ENCODE data around the gene NPR3. TPM values are rescaled to one million over a fixed set of nuclear protein-coding genes. Genes with fewer than 3 reads are reported as not detected.
"Not testable (repeated sequence)": the region's sequence is repeated elsewhere in the genome, so short reads cannot be mapped to it uniquely, and the experiment has no call there.

NPR3 gene
- total RNA-seq, 2 experiments from 2014 or later, result 0.16 TPM; not detected in 1

- H3K36me3 Mint-ChIP-seq, result no peaks in the 10 kb centered on the region
- CTCF ChIA-PET, result no interaction called here
- no peaks in the 10 kb centered on the region for H3K27me3 Mint-ChIP-seq
- ATAC-seq (no peak), DNase-seq (no peak)
- no peaks in the 10 kb centered on the region for H3K9me3 Mint-ChIP-seq (ENCODE audit: low read depth)
- no peak overlapping the region for H3K4me3 Mint-ChIP-seq
- no peak overlapping the region for H3K27ac Mint-ChIP-seq
- no peaks in the 10 kb centered on the region for H3K4me1 Mint-ChIP-seq
Measured at GRCh38 chr5:32785611-32786254, 74.6 kb downstream of the NPR3 start.

GRCh38 chr5:32786311-32786710 lies 75.2 kb downstream of the NPR3 start:
- CTCF ChIA-PET, result no interaction called here
- H3K36me3 Mint-ChIP-seq, result no peaks in the 10 kb centered on the region
- no peak overlapping the region for H3K27ac Mint-ChIP-seq
- no peak for ATAC-seq
- no peaks in the 10 kb centered on the region for H3K4me1 Mint-ChIP-seq
- H3K4me3 Mint-ChIP-seq, result no peak overlapping the region
- no peaks in the 10 kb centered on the region for H3K27me3 Mint-ChIP-seq
- H3K9me3 Mint-ChIP-seq (ENCODE audit: low read depth), result no peaks in the 10 kb centered on the region
- no peak for DNase-seq

GRCh38 chr5:32790411-32790951 lies 79.4 kb downstream of the NPR3 start:
- H3K4me1 Mint-ChIP-seq, result no peaks in the 10 kb centered on the region
- no peak overlapping the region for H3K27ac Mint-ChIP-seq
- H3K36me3 Mint-ChIP-seq, result no peaks in the 10 kb centered on the region
- no peaks in the 10 kb centered on the region for H3K9me3 Mint-ChIP-seq (ENCODE audit: low read depth)
- DNase-seq (no peak), ATAC-seq (no peak)
- CTCF ChIA-PET, result no interaction called here
- H3K4me3 Mint-ChIP-seq, result no peak overlapping the region
- no peaks in the 10 kb centered on the region for H3K27me3 Mint-ChIP-seq

- Mint-ChIP-seq H3K36me3 (no peaks in the 10 kb centered on the region), H3K4me1 (no peaks in the 10 kb centered on the region), H3K27me3 (no peaks in the 10 kb centered on the region), H3K9me3 (ENCODE audit: low read depth) (no peaks in the 10 kb centered on the region), H3K27ac (no peak overlapping the region), H3K4me3 (no peak overlapping the region)
- DNase-seq (no peak), ATAC-seq (no peak)
- CTCF ChIA-PET, result no interaction called here
Measured at GRCh38 chr5:32791536-32792243, 80.6 kb downstream of the NPR3 start.

GRCh38 chr5:32794086-32794485 lies 83.0 kb downstream of the NPR3 start:
- Mint-ChIP-seq H3K27me3 (no peaks in the 10 kb centered on the region), H3K4me3 (no peak overlapping the region), H3K9me3 (ENCODE audit: low read depth) (no peaks in the 10 kb centered on the region), H3K36me3 (no peaks in the 10 kb centered on the region), H3K27ac (no peak overlapping the region), H3K4me1 (no peaks in the 10 kb centered on the region)
- CTCF ChIA-PET, result no interaction called here
- DNase-seq (no peak), ATAC-seq (no peak)

GRCh38 chr5:32802764-32803163 lies 91.6 kb downstream of the NPR3 start:
- Mint-ChIP-seq H3K9me3 (ENCODE audit: low read depth) (peaks cover 7% of the 10 kb centered on the region), H3K27ac (no peak overlapping the region), H3K4me3 (no peak overlapping the region), H3K4me1 (no peaks in the 10 kb centered on the region), H3K36me3 (no peaks in the 10 kb centered on the region), H3K27me3 (no peaks in the 10 kb centered on the region)
- DNase-seq, result no peak
- CTCF ChIA-PET, result no interaction called here
- ATAC-seq, result no peak

- Mint-ChIP-seq H3K36me3 (no peaks in the 10 kb centered on the region), H3K9me3 (ENCODE audit: low read depth) (peaks cover 7% of the 10 kb centered on the region), H3K4me3 (no peak overlapping the region), H3K27me3 (no peaks in the 10 kb centered on the region), H3K4me1 (no peaks in the 10 kb centered on the region), H3K27ac (no peak overlapping the region)
- no peak for ATAC-seq
- CTCF ChIA-PET, result no interaction called here
- no peak for DNase-seq
Measured at GRCh38 chr5:32803656-32804055, 92.5 kb downstream of the NPR3 start.

GRCh38 chr5:32805462-32805861 lies 94.3 kb downstream of the NPR3 start:
- ATAC-seq; CTCF ChIA-PET; DNase-seq; H3K4me3 Mint-ChIP-seq; H3K27me3 Mint-ChIP-seq; H3K9me3 Mint-ChIP-seq (ENCODE audit: low read depth); H3K36me3 Mint-ChIP-seq; H3K4me1 Mint-ChIP-seq; H3K27ac Mint-ChIP-seq: not testable (repeated sequence)

GRCh38 chr5:32805971-32806638 lies 95.0 kb downstream of the NPR3 start:
- H3K4me3 Mint-ChIP-seq, result no peak overlapping the region
- no peak for ATAC-seq
- CTCF ChIA-PET, result no interaction called here

GRCh38 chr5:32808783-32809182 lies 97.7 kb downstream of the NPR3 start:
- no peaks in the 10 kb centered on the region for H3K4me1 Mint-ChIP-seq
- H3K36me3 Mint-ChIP-seq, result no peaks in the 10 kb centered on the region
- H3K27ac Mint-ChIP-seq, result no peak overlapping the region
- no peaks in the 10 kb centered on the region for H3K9me3 Mint-ChIP-seq (ENCODE audit: low read depth)
- no peak overlapping the region for H3K4me3 Mint-ChIP-seq
- DNase-seq, result no peak
- ATAC-seq, result no peak
- CTCF ChIA-PET, result no interaction called here
- no peaks in the 10 kb centered on the region for H3K27me3 Mint-ChIP-seq

More at GRCh38 chr5:32805971-32806638, 95.0 kb downstream of the NPR3 start:
- peaks cover 2% of the 10 kb centered on the region for H3K9me3 Mint-ChIP-seq (ENCODE audit: low read depth)
- DNase-seq, result no peak
- no peaks in the 10 kb centered on the region for H3K36me3 Mint-ChIP-seq
- H3K27ac Mint-ChIP-seq, result no peak overlapping the region
- H3K27me3 Mint-ChIP-seq, result no peaks in the 10 kb centered on the region
- H3K4me1 Mint-ChIP-seq, result no peaks in the 10 kb centered on the region

- no peak for ATAC-seq
- Mint-ChIP-seq H3K27me3 (no peaks in the 10 kb centered on the region), H3K36me3 (no peaks in the 10 kb centered on the region), H3K27ac (no peak overlapping the region), H3K4me1 (no peaks in the 10 kb centered on the region), H3K4me3 (no peak overlapping the region), H3K9me3 (ENCODE audit: low read depth) (peaks cover 2% of the 10 kb centered on the region)
- CTCF ChIA-PET, result no interaction called here
- DNase-seq, result no peak
Measured at GRCh38 chr5:32810804-32811203, 99.7 kb downstream of the NPR3 start.

GRCh38 chr5:32812399-32812798 lies 101.3 kb downstream of the NPR3 start:
- DNase-seq, result no peak
- ATAC-seq, result no peak
- H3K27ac Mint-ChIP-seq, result no peak overlapping the region
- no peaks in the 10 kb centered on the region for H3K36me3 Mint-ChIP-seq
- H3K4me1 Mint-ChIP-seq, result no peaks in the 10 kb centered on the region
- H3K4me3 Mint-ChIP-seq, result no peak overlapping the region
- peaks cover 2% of the 10 kb centered on the region for H3K9me3 Mint-ChIP-seq (ENCODE audit: low read depth)
- CTCF ChIA-PET, result no interaction called here
- H3K27me3 Mint-ChIP-seq, result no peaks in the 10 kb centered on the region

- Mint-ChIP-seq H3K27me3 (no peaks in the 10 kb centered on the region), H3K4me3 (no peak overlapping the region), H3K36me3 (no peaks in the 10 kb centered on the region), H3K9me3 (ENCODE audit: low read depth) (peaks cover 2% of the 10 kb centered on the region), H3K27ac (no peak overlapping the region), H3K4me1 (no peaks in the 10 kb centered on the region)
- ATAC-seq (no peak), DNase-seq (no peak)
- CTCF ChIA-PET, result no interaction called here
Measured at GRCh38 chr5:32814141-32814540, 103.0 kb downstream of the NPR3 start.

GRCh38 chr5:32814620-32815019 lies 103.5 kb downstream of the NPR3 start:
- DNase-seq, result no peak
- Mint-ChIP-seq H3K9me3 (ENCODE audit: low read depth) (peaks cover 2% of the 10 kb centered on the region), H3K27me3 (no peaks in the 10 kb centered on the region), H3K4me1 (no peaks in the 10 kb centered on the region), H3K36me3 (no peaks in the 10 kb centered on the region), H3K4me3 (no peak overlapping the region), H3K27ac (no peak overlapping the region)
- ATAC-seq, result no peak
- CTCF ChIA-PET, result no interaction called here
